WTC11 (cell line): ENCODE results near the gene ZFP3. TPM values are rescaled to one million over a fixed set of nuclear protein-coding genes. Genes with fewer than 3 reads are reported as not detected.

Experiments used
- ATAC-seq: fragments of 200-7000 bp; cut with Tn5 transposase; 2 replicates; pipeline ENCODE4 v1.10.0; 2021; ENCODE audit warnings: mild to moderate bottlenecking, moderate library complexity
- CTCF ChIA-PET: fragments of 300-600 bp; sonication (Branson Sonifier 250); formaldehyde crosslinking; loops from one replicate; lab custom pipeline; 2021; ENCODE audit warnings: antibody characterized with exemption; lab: Charles Lee
- POLR2A ChIA-PET: fragments of 350-600 bp; sonication (Branson Sonifier 250); formaldehyde crosslinking; loops from one replicate; lab custom pipeline; 2021; ENCODE audit warnings: antibody characterized with exemption; lab: Charles Lee
- DNase-seq: peaks from one replicate; pipeline ENCODE4 v3.0.0; 2021; ENCODE audit warnings: low spot score
- H3K27ac Mint-ChIP-seq: 2 replicates; pipeline ENCODE4 v1.8.0; 2021; ENCODE audit warnings: mixed read lengths
- H3K27me3 Mint-ChIP-seq: 2 replicates; pipeline ENCODE4 v1.8.0; 2021; ENCODE audit warnings: low read depth, mild to moderate bottlenecking, moderate library complexity, mixed read lengths
- H3K36me3 Mint-ChIP-seq: 2 replicates; pipeline ENCODE4 v1.8.0; 2021; ENCODE audit warnings: mixed read lengths
- H3K4me1 Mint-ChIP-seq: 2 replicates; pipeline ENCODE4 v1.8.0; 2022; ENCODE audit warnings: mixed read lengths
- H3K4me3 Mint-ChIP-seq: 2 replicates; pipeline ENCODE4 v1.8.0; 2021; ENCODE audit warnings: mild to moderate bottlenecking, moderate library complexity, mixed read lengths
- H3K9me3 Mint-ChIP-seq: 2 replicates; pipeline ENCODE4 v1.8.0; 2021; ENCODE audit warnings: mixed read lengths
- CDX4 ChIP-seq: fragments of 250-450 bp; sonication (Bioruptor Pico); IDR thresholded peaks from 2 replicates; pipeline ENCODE4 v1.9.0; 2021; ENCODE audit warnings: moderate library complexity, mild to moderate bottlenecking, inconsistent platforms, borderline replicate concordance
- FOXK1 ChIP-seq: sonication (generic); formaldehyde crosslinking; IDR thresholded peaks from 2 replicates; pipeline ENCODE4 v1.8.0; 2022; ENCODE audit warnings: mild to moderate bottlenecking, moderate library complexity, missing genetic modification reagents
- JUN ChIP-seq: sonication (generic); formaldehyde crosslinking; IDR thresholded peaks from 2 replicates; pipeline ENCODE4 v1.8.0; 2023; ENCODE audit warnings: mild to moderate bottlenecking, missing genetic modification reagents
- KAT7 ChIP-seq: sonication (generic); formaldehyde crosslinking; IDR thresholded peaks from 2 replicates; pipeline ENCODE4 v1.8.1; 2023; ENCODE audit warnings: missing genetic modification reagents, mild to moderate bottlenecking, borderline replicate concordance
- MAX ChIP-seq: sonication (generic); formaldehyde crosslinking; IDR thresholded peaks from 2 replicates; pipeline ENCODE4 v1.8.0; 2022; ENCODE audit warnings: mild to moderate bottlenecking, missing genetic modification reagents
- NR1H2 ChIP-seq: sonication (generic); formaldehyde crosslinking; IDR thresholded peaks from 2 replicates; pipeline ENCODE4 v1.9.0; 2021; ENCODE audit warnings: mild to moderate bottlenecking, moderate library complexity, missing genetic modification reagents
- NR2C2 ChIP-seq: sonication (generic); formaldehyde crosslinking; IDR thresholded peaks from 2 replicates; pipeline ENCODE4 v1.8.0; 2022; ENCODE audit warnings: mild to moderate bottlenecking, missing genetic modification reagents
- SMAD3 ChIP-seq: sonication (generic); formaldehyde crosslinking; IDR thresholded peaks from 2 replicates; pipeline ENCODE4 v1.8.0; 2022; ENCODE audit warnings: missing genetic modification reagents, mild to moderate bottlenecking, borderline replicate concordance
- SP1 ChIP-seq: sonication (generic); formaldehyde crosslinking; conservative IDR thresholded peaks from 2 replicates; pipeline ENCODE4 v1.8.1; 2022; ENCODE audit warnings: missing genetic modification reagents
- USF1 ChIP-seq: sonication (generic); formaldehyde crosslinking; IDR thresholded peaks from 2 replicates; pipeline ENCODE4 v1.8.0; 2022; ENCODE audit warnings: mild to moderate bottlenecking, missing genetic modification reagents
- USF2 ChIP-seq: sonication (generic); formaldehyde crosslinking; IDR thresholded peaks from 2 replicates; pipeline ENCODE4 v1.8.1; 2023; ENCODE audit warnings: mild to moderate bottlenecking, missing genetic modification reagents, moderate library complexity
- ZBTB43 ChIP-seq: sonication (generic); formaldehyde crosslinking; IDR thresholded peaks from 2 replicates; pipeline ENCODE4 v1.8.1; 2023; ENCODE audit warnings: mild to moderate bottlenecking, missing genetic modification reagents
- ZNF232 ChIP-seq: sonication (generic); formaldehyde crosslinking; IDR thresholded peaks from 2 replicates; pipeline ENCODE4 v1.8.0; 2022; ENCODE audit warnings: mild to moderate bottlenecking, missing genetic modification reagents
- ZNF423 ChIP-seq: fragments of 250-450 bp; sonication (Bioruptor Pico); IDR thresholded peaks from 2 replicates; pipeline ENCODE4 v2.1.2; 2022; ENCODE audit warnings: mild to moderate bottlenecking, moderate library complexity
- total RNA-seq: library from RNA; stranded (reverse); gene quantifications from 3 replicates; pipeline ENCODE4 v1.2.3, GENCODE V29; 2021
- TF ChIP-seq, protein P1 (sequence below): fragments of 250-450 bp; sonication (Bioruptor Pico); IDR thresholded peaks from 2 replicates; pipeline ENCODE4 v1.9.0; 2021; ENCODE audit warnings: mild to moderate bottlenecking
- TF ChIP-seq, protein P2 (sequence below): sonication (generic); formaldehyde crosslinking; IDR thresholded peaks from 2 replicates; pipeline ENCODE4 v1.8.1; 2023; ENCODE audit warnings: mild to moderate bottlenecking, moderate library complexity, missing genetic modification reagents
- TF ChIP-seq, protein P3 (sequence below): fragments of 250-450 bp; sonication (Bioruptor Pico); IDR thresholded peaks from 2 replicates; pipeline ENCODE4 v1.8.0; 2021; ENCODE audit warnings: mild to moderate bottlenecking

Gene ZFP3
- total RNA-seq, 1 experiment from 2014 or later: 0.66 TPM

- CTCF ChIA-PET: interaction anchor here (0.6 to 1.6 kb wide), 4 partner anchors 12 to 213 kb away, joined by 3 to 8 read pairs (median 4); partner anchors contain the start of gene ZNF232
Observed at GRCh38 chr17:5122586-5123342, 44.5 kb downstream of the ZFP3 start.

More at GRCh38 chr17:5122586-5123342, 44.5 kb downstream of the ZFP3 start:
- Mint-ChIP-seq H3K27me3 (peaks cover 41% of the 10 kb centered on the region), H3K27ac (no peak overlapping the region), H3K4me3 (peak overlapping the region; percentile 67), H3K4me1 (peaks cover 2% of the 10 kb centered on the region; the same call in 1 of the 2 replicates), H3K9me3 (peaks cover 12% of the 10 kb centered on the region), H3K36me3 (no peaks in the 10 kb centered on the region)
- DNase-seq (peak; percentile 56), ATAC-seq (peak; percentile 79)
- TF ChIP-seq, protein P1, sequence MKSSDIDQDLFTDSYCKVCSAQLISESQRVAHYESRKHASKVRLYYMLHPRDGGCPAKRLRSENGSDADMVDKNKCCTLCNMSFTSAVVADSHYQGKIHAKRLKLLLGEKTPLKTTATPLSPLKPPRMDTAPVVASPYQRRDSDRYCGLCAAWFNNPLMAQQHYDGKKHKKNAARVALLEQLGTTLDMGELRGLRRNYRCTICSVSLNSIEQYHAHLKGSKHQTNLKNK (CRISPR knock-in tag): no peak
- no peak for TF ChIP-seq KAT7 (CRISPR knock-in tag)
- TF ChIP-seq, protein P2, sequence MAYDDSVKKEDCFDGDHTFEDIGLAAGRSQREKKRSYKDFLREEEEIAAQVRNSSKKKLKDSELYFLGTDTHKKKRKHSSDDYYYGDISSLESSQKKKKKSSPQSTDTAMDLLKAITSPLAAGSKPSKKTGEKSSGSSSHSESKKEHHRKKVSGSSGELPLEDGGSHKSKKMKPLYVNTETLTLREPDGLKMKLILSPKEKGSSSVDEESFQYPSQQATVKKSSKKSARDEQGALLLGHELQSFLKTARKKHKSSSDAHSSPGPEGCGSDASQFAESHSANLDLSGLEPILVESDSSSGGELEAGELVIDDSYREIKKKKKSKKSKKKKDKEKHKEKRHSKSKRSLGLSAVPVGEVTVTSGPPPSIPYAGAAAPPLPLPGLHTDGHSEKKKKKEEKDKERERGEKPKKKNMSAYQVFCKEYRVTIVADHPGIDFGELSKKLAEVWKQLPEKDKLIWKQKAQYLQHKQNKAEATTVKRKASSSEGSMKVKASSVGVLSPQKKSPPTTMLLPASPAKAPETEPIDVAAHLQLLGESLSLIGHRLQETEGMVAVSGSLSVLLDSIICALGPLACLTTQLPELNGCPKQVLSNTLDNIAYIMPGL (CRISPR knock-in tag): peak; percentile 31; the same call in 1 of the 2 replicates
- no peak for TF ChIP-seq NR1H2 (CRISPR knock-in tag)
- TF ChIP-seq NR2C2 (CRISPR knock-in tag): no peak
- peak; percentile 59; the same call in 1 of the 2 replicates for TF ChIP-seq MAX (CRISPR knock-in tag)
- TF ChIP-seq USF1 (CRISPR knock-in tag): no peak
- 0 out of 2 replicates have a peak, but pooled peaks have one; percentile 10 for TF ChIP-seq SP1 (CRISPR knock-in tag)
- TF ChIP-seq USF2 (CRISPR knock-in tag): 0 out of 2 replicates have a peak, but pooled peaks have one; percentile 5
- no peak for TF ChIP-seq SMAD3 (CRISPR knock-in tag)
- TF ChIP-seq ZNF423 (CRISPR knock-in tag): peak; percentile 10; the same call in 1 of the 2 replicates
- 0 out of 2 replicates have a peak, but pooled peaks have one; percentile 60 for TF ChIP-seq ZBTB43 (CRISPR knock-in tag)
- no peak for TF ChIP-seq CDX4
- 0 out of 2 replicates have a peak, but pooled peaks have one; percentile 25 for TF ChIP-seq JUN (CRISPR knock-in tag)
- TF ChIP-seq ZNF232 (CRISPR knock-in tag): no peak
- TF ChIP-seq FOXK1 (CRISPR knock-in tag): no peak
- TF ChIP-seq, protein P3, sequence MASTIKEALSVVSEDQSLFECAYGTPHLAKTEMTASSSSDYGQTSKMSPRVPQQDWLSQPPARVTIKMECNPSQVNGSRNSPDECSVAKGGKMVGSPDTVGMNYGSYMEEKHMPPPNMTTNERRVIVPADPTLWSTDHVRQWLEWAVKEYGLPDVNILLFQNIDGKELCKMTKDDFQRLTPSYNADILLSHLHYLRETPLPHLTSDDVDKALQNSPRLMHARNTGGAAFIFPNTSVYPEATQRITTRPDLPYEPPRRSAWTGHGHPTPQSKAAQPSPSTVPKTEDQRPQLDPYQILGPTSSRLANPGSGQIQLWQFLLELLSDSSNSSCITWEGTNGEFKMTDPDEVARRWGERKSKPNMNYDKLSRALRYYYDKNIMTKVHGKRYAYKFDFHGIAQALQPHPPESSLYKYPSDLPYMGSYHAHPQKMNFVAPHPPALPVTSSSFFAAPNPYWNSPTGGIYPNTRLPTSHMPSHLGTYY (CRISPR knock-in tag): no peak
- POLR2A ChIA-PET: interaction anchor here (0.6 to 1.6 kb wide), 3 partner anchors 10 to 12 kb away, joined by 3 to 5 read pairs (median 4); partner anchors contain the start of gene ZNF232
